Breast epithelium (tissue), 3 donors: ENCODE measurements around the gene EN1.

Experiments
- CTCF ChIP-seq, 3 donors: fragments of 450-650 bp; IDR thresholded peaks; one replicate each; pipeline ENCODE4 v1.5.1; 2016 to 2017; ENCODE audit warnings: antibody characterized with exemption in 3 of 3, mild to moderate bottlenecking in 3 of 3, moderate library complexity in 3 of 3
- POLR2A ChIP-seq: fragments of 450-650 bp; IDR thresholded peaks from one replicate; pipeline ENCODE4 v1.6.1; 2016; ENCODE audit warnings: antibody characterized with exemption, mild to moderate bottlenecking, moderate library complexity

DNA sequence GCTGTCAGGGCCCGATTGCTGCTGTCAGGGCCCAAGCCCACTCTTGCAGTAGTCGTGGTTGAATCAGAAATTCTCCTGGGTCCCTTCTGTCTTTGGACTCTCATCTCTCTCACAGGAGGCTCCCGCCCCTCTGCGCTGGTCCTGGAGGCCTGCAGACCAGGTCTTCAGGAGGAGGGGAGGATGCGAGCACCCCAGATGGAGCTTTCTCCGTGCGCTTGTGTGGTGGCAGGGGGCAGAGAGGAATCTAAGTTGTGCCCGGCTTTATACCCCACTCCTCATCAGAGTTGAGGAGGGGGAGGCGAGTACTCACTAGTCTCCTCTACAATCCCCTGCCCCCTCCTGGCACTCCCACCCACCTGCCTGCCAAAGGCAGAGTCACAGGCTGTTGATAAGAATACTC is 10.4 kb downstream of the EN1 start:
- TF ChIP-seq CTCF (IDR thresholded peaks at IDR 0.05) (no peak), POLR2A (no peak)
